Measurements from ENCODE around the gene MPPE1. TPM values are rescaled to one million over a fixed set of nuclear protein-coding genes. Genes with fewer than 3 reads are reported as not detected.

MPPE1 gene
- total RNA-seq, 1 donor: 30.7 TPM

DNA sequence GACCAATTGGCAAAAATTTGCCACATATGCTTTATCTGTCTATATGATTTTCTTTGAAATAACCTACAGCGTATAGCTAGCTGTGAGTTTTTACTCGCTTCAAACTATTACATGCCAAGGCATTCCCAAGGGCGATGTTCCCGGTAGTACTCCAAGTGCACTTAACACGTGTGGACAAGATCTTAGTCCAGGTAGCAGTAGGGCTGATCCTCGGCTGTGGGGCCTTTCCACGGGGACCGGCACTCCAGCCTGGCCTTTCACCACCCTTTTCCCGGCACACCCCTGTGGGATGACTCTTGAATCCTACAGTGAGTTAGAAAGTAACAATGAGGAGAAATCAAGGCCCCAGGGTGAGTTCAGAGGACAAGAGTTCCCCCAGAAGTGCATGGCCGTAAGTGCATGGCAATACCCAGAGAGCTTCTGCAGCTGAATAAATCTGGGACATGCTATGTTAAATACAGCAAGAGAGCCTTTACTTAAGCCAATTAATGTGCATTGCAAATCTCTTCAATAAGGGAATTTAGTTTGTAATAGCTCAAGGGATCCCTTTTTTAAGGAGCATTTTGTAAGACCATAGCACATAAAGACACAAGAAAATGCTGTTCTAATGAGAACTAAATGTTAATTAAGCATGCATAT, 30.5 kb downstream of the MPPE1 start:
- H3K9me3 ChIP-seq (ENCODE audit: low read depth, low read length): no peaks in the 10 kb centered on the region
- H3K4me1 ChIP-seq (ENCODE audit: insufficient read depth, low read length): peaks cover 19% of the 10 kb centered on the region
- H3K4me3 ChIP-seq (ENCODE audit: low read length): no peak overlapping the region
- H3K27me3 ChIP-seq (ENCODE audit: insufficient read depth, low read length): no peaks in the 10 kb centered on the region

GRCh38 chr18:11874676-11875075, 33.4 kb downstream of the MPPE1 start:
- H3K4me1 ChIP-seq (ENCODE audit: insufficient read depth, low read length): no peaks in the 10 kb centered on the region
- no peaks in the 10 kb centered on the region for H3K9me3 ChIP-seq (ENCODE audit: low read depth, low read length)
- H3K4me3 ChIP-seq (ENCODE audit: low read length): no peak overlapping the region
- no peaks in the 10 kb centered on the region for H3K27me3 ChIP-seq (ENCODE audit: insufficient read depth, low read length)

- H3K9me3 ChIP-seq (ENCODE audit: low read depth, low read length): no peaks in the 10 kb centered on the region
Measured at GRCh38 chr18:11873670-11874340, 34.3 kb downstream of the MPPE1 start.

GRCh38 chr18:11872479-11873136, 35.5 kb downstream of the MPPE1 start:
- Histone ChIP-seq H3K9me3 (ENCODE audit: low read depth, low read length) (no peaks in the 10 kb centered on the region), H3K4me1 (ENCODE audit: insufficient read depth, low read length) (no peaks in the 10 kb centered on the region), H3K27me3 (ENCODE audit: insufficient read depth, low read length) (no peaks in the 10 kb centered on the region), H3K4me3 (ENCODE audit: low read length) (no peak overlapping the region)

More at GRCh38 chr18:11873670-11874340, 34.3 kb downstream of the MPPE1 start:
- H3K27me3 ChIP-seq (ENCODE audit: insufficient read depth, low read length): no peaks in the 10 kb centered on the region
- H3K4me3 ChIP-seq (ENCODE audit: low read length): no peak overlapping the region
- no peaks in the 10 kb centered on the region for H3K4me1 ChIP-seq (ENCODE audit: insufficient read depth, low read length)

DNA sequence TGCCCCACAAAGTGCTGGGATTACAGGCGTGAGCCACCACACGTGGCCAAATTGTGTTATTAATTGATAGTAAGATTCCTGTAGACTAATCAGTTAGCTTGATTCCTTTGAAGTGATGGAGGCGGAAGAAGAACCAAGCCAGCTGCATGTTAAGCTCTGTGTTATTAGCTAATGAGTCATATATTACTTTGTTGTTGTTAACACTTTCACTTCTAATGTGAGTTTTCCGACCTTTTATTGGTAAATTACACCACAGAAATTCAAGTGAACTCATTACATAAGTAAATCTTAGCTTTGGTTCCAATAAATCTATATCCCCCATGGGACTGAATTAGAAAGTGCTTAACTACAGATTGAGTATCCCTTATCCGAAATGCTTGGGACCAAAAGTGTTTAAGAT, 36.6 kb downstream of the MPPE1 start:
- Histone ChIP-seq H3K4me1 (ENCODE audit: insufficient read depth, low read length) (no peaks in the 10 kb centered on the region), H3K9me3 (ENCODE audit: low read depth, low read length) (no peaks in the 10 kb centered on the region), H3K4me3 (ENCODE audit: low read length) (no peak overlapping the region), H3K27me3 (ENCODE audit: insufficient read depth, low read length) (no peaks in the 10 kb centered on the region)

DNA sequence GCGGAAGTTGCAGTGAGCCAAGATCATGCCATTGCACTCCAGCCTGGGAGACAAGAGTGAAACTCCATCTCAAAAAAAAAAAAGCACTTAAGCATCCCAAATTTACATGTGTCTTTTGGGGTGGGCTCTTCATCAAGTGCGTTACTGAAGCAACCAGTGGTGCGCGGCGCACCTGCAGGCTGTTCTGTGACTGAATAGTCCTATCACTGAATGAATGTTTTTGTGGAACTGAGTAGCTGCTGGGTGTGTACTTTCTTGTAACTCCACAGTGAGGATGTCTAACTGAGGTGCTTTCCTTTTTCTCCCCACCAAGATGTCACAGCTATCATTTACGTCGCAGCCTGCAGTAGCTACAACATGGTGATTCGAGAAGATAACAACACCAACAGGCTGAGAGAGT, 39.9 kb downstream of the MPPE1 start:
- no peaks in the 10 kb centered on the region for H3K4me1 ChIP-seq (ENCODE audit: insufficient read depth, low read length)

GRCh38 chr18:11866764-11867163, 41.4 kb downstream of the MPPE1 start:
- H3K4me3 ChIP-seq (ENCODE audit: low read length): no peak overlapping the region
- H3K27me3 ChIP-seq (ENCODE audit: insufficient read depth, low read length): no peaks in the 10 kb centered on the region
- no peaks in the 10 kb centered on the region for H3K4me1 ChIP-seq (ENCODE audit: insufficient read depth, low read length)
- H3K9me3 ChIP-seq (ENCODE audit: low read depth, low read length): no peaks in the 10 kb centered on the region

More for the DNA sequence above, 39.9 kb downstream of the MPPE1 start:
- H3K4me3 ChIP-seq (ENCODE audit: low read length): no peak overlapping the region
- H3K27me3 ChIP-seq (ENCODE audit: insufficient read depth, low read length): no peaks in the 10 kb centered on the region
- H3K9me3 ChIP-seq (ENCODE audit: low read depth, low read length): no peaks in the 10 kb centered on the region

DNA sequence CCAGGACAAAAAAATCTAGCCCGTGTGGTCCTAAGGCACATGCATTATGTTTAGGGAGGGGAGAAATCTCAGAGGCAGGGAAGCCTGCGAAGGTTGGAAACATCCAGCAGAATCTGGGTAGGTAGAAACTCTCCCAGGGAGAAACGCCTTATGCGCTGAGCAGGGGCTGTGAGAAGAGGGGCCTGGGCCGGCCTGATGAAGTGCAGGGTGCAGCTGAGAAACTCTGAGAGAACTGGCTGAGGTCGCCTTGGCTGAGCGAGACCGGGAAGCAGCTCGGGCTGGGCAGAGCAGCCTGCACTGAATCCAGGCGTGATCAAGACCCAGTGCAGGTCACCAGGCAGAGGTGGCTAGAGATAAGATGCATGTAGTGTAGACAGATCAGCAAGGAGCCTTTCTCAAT, 41.8 kb downstream of the MPPE1 start:
- Histone ChIP-seq H3K27me3 (ENCODE audit: insufficient read depth, low read length) (no peaks in the 10 kb centered on the region), H3K4me1 (ENCODE audit: insufficient read depth, low read length) (no peaks in the 10 kb centered on the region), H3K4me3 (ENCODE audit: low read length) (no peak overlapping the region), H3K9me3 (ENCODE audit: low read depth, low read length) (no peaks in the 10 kb centered on the region)

- H3K4me3 ChIP-seq (ENCODE audit: low read length): no peak overlapping the region
- H3K4me1 ChIP-seq (ENCODE audit: insufficient read depth, low read length): no peaks in the 10 kb centered on the region
- no peaks in the 10 kb centered on the region for H3K27me3 ChIP-seq (ENCODE audit: insufficient read depth, low read length)
- H3K9me3 ChIP-seq (ENCODE audit: low read depth, low read length): no peaks in the 10 kb centered on the region
Measured at GRCh38 chr18:11865071-11865470, 43.0 kb downstream of the MPPE1 start.

GRCh38 chr18:11864471-11864870, 43.6 kb downstream of the MPPE1 start:
- no peaks in the 10 kb centered on the region for H3K9me3 ChIP-seq (ENCODE audit: low read depth, low read length)
- H3K4me1 ChIP-seq (ENCODE audit: insufficient read depth, low read length): no peaks in the 10 kb centered on the region
- no peaks in the 10 kb centered on the region for H3K27me3 ChIP-seq (ENCODE audit: insufficient read depth, low read length)
- no peak overlapping the region for H3K4me3 ChIP-seq (ENCODE audit: low read length)

DNA sequence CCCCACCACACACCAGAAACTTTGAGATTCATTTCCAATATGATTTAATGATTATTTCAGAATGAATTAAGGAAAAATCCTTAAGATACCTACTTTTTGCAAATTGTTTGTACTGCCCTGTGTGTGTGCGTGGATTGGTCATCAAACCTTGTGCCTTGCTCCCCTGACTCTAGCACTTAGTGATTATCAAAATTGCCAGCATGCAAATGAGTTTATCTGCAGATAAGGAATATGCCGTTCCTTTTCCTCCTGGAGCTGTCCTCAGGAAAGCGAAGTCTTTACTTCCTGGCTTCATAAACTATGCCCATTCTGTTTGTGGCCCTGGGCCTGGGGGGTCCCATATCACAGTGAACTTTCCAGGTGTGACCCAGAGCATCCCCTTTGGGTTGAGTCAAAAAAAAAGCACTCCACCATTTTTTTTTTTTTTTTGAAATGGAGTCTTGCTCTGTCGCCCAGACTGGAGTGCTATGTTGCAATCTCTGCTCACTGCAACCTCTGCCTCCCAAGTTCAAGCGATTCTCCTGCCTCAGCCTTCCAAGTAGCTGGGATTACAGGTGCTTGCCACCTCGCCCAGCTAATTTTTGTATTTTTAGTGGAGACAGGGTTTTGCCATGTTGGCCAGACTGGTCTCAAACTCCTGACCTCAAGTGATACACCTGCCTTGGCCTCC, 45.5 kb downstream of the MPPE1 start:
- no peak overlapping the region for H3K4me3 ChIP-seq (ENCODE audit: low read length)
- peaks cover 2% of the 10 kb centered on the region for H3K4me1 ChIP-seq (ENCODE audit: insufficient read depth, low read length)
- no peaks in the 10 kb centered on the region for H3K9me3 ChIP-seq (ENCODE audit: low read depth, low read length)
- H3K27me3 ChIP-seq (ENCODE audit: insufficient read depth, low read length): no peaks in the 10 kb centered on the region

- peaks cover 10% of the 10 kb centered on the region for H3K4me1 ChIP-seq (ENCODE audit: insufficient read depth, low read length)
- H3K27me3 ChIP-seq (ENCODE audit: insufficient read depth, low read length): no peaks in the 10 kb centered on the region
Measured at GRCh38 chr18:11861583-11862288, 46.4 kb downstream of the MPPE1 start.

DNA sequence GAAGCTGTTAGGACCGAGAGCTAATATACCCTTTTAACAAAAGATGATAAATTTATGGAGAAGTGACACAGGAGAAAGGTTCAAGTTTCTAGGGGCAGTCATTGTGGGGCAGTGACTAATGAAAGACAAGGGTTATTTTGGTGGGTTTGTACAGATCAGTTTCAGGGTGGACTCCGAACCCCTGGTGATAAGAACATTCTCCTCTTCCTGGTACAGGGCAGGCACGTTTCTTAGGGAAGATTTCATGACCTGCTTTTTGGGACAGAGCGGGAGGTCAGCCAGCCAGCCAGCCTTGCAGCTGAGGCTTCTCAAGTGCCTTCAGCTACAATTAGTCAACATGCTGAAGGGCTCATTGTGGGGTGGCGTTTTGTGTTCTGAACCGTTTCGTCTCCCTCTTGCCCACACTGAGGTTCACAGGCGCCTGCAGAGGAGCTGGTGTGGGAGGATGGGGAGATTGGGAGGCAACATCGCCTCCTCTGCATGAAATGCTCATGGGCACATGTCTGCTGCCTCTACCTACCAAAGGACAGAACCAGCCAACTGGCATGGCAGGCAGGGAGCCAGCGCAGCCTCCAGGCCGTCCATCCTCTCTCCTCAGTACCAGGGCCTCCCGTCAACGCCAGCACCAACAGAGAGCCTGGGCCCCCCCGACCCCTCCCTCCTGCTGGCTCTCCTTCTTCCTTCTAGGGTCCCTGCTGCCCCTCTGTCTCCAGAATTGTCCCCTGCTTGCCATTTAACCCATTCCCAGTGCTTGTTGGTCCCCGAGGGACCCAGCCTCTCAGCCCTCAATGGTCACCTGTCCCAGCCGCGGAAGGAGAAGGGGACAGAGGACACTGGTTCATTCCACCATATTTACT, 47.3 kb downstream of the MPPE1 start:
- no peaks in the 10 kb centered on the region for H3K9me3 ChIP-seq (ENCODE audit: low read depth, low read length)
- no peaks in the 10 kb centered on the region for H3K27me3 ChIP-seq (ENCODE audit: insufficient read depth, low read length)
- peaks cover 19% of the 10 kb centered on the region for H3K4me1 ChIP-seq (ENCODE audit: insufficient read depth, low read length)
- H3K4me3 ChIP-seq (ENCODE audit: low read length): no peak overlapping the region

More at GRCh38 chr18:11861583-11862288, 46.4 kb downstream of the MPPE1 start:
- Histone ChIP-seq H3K4me3 (ENCODE audit: low read length) (no peak overlapping the region), H3K9me3 (ENCODE audit: low read depth, low read length) (no peaks in the 10 kb centered on the region)

DNA sequence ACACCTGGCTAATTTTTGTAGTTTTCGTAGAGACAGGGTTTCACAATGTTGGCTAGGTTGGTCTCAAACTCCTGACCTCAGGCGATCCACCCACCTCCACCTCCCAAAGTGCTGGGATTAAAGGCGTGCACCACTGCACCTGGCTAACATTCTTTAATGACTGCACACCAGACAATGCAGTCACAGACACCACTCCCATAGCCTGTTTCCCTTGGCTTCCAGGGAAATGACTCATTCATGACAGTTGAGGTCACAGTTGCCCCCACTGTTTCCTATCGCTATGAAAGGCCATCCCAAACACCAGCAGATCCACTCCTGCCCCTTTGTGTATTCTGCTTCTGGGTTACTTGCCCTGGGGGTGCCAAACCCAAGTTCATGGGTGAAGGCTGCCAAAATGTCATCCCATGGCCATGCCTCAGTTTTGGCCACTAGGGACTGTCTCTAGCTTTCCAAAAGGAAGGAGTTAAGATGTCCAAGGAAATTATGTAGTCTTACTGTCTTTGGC, 48.2 kb downstream of the MPPE1 start:
- peaks cover 24% of the 10 kb centered on the region for H3K4me1 ChIP-seq (ENCODE audit: insufficient read depth, low read length)
- no peaks in the 10 kb centered on the region for H3K9me3 ChIP-seq (ENCODE audit: low read depth, low read length)
- no peak overlapping the region for H3K4me3 ChIP-seq (ENCODE audit: low read length)
- no peaks in the 10 kb centered on the region for H3K27me3 ChIP-seq (ENCODE audit: insufficient read depth, low read length)
